G401.6 (cell line): ENCODE data around the gene IL2RA.
"Not testable (repeated sequence)": the region's sequence is repeated elsewhere in the genome, so short reads cannot be mapped to it uniquely, and the experiment has no call there.

Source experiments
- FAIRE-seq: peaks from 2 replicates; lab custom pipeline; 2012; peaks lifted over from hg19 to GRCh38; lab: Jason Lieb, UNC

The IL2RA gene

GRCh38 chr10:6062101-6062771 lies at the start of gene IL2RA:
Gene IL2RA (minus strand): TSS chr10:6062367. CDS start chr10:6062151, 216 bp downstream.
- FAIRE-seq, result no peak

GRCh38 chr10:6110136-6110535 lies 48.0 kb upstream of the IL2RA start:
- no peak for FAIRE-seq

- no peak for FAIRE-seq
Measured at GRCh38 chr10:6109444-6109775, 47.2 kb upstream of the IL2RA start.

- FAIRE-seq, result peak; percentile 88
Measured at GRCh38 chr10:6108631-6109443, 46.7 kb upstream of the IL2RA start.

GRCh38 chr10:6108072-6108471 lies 45.9 kb upstream of the IL2RA start:
- FAIRE-seq, result no peak

GRCh38 chr10:6107616-6108015 lies 45.4 kb upstream of the IL2RA start:
- not testable (repeated sequence) for FAIRE-seq

- no peak for FAIRE-seq
Measured at GRCh38 chr10:6103591-6103990, 41.4 kb upstream of the IL2RA start.

GRCh38 chr10:6102128-6102527 lies 40.0 kb upstream of the IL2RA start:
- FAIRE-seq, result no peak

GRCh38 chr10:6101181-6101580 lies 39.0 kb upstream of the IL2RA start:
- no peak for FAIRE-seq

- no peak for FAIRE-seq
Measured at GRCh38 chr10:6100370-6100769, 38.2 kb upstream of the IL2RA start.

GRCh38 chr10:6098156-6098555 lies 36.0 kb upstream of the IL2RA start:
- no peak for FAIRE-seq

GRCh38 chr10:6097063-6097462 lies 34.9 kb upstream of the IL2RA start:
- no peak for FAIRE-seq

- no peak for FAIRE-seq
Measured at GRCh38 chr10:6095810-6096570, 33.8 kb upstream of the IL2RA start.

- FAIRE-seq, result no peak
Measured at GRCh38 chr10:6092731-6093130, 30.6 kb upstream of the IL2RA start.

- no peak for FAIRE-seq
Measured at GRCh38 chr10:6091630-6092029, 29.5 kb upstream of the IL2RA start.

- no peak for FAIRE-seq
Measured at GRCh38 chr10:6089334-6090219, 27.4 kb upstream of the IL2RA start.

GRCh38 chr10:6088721-6089333 lies 26.7 kb upstream of the IL2RA start, which contains the start of gene RBM17:
Gene RBM17 (plus strand): TSS chr10:6089034. CDS start chr10:6097066, 8,032 bp downstream.
- FAIRE-seq, result peak; percentile 70

GRCh38 chr10:6086375-6087233 lies 24.4 kb upstream of the IL2RA start:
- no peak for FAIRE-seq

- no peak for FAIRE-seq
Measured at GRCh38 chr10:6083523-6084475, 21.6 kb upstream of the IL2RA start.
